Measurements from ENCODE around the gene POU4F3. TPM values are rescaled to one million over a fixed set of nuclear protein-coding genes. Genes with fewer than 3 reads are reported as not detected.

Gene POU4F3
- total and polyA plus RNA-seq, 8 donors = 0.12 TPM; not detected in 7

GRCh38 chr5:146368137-146368536 is 29.5 kb downstream of the POU4F3 start:
- no peaks in the 10 kb centered on the region for H3K36me3 ChIP-seq
- TF ChIP-seq EP300 (IDR thresholded peaks at IDR 0.05) (no peak), POLR2AphosphoS5 (IDR thresholded peaks at IDR 0.05) (no peak), POLR2A (IDR thresholded peaks at IDR 0.05) (no peak)
- 25 to 66% (median 59%) methylated on average over 1 to 2 of the region's 2 CpGs for WGBS, 5 donors
- H3K4me3 ChIP-seq = no peak overlapping the region
- H3K9me3 ChIP-seq = no peaks in the 10 kb centered on the region
- intact Hi-C loops (cut with DNase I; ENCODE audit: low total_unique reads) = no loop called here
- H3K4me1 ChIP-seq = no peaks in the 10 kb centered on the region
- H3K27me3 ChIP-seq = peaks cover 0 to 4% (median 0%) of the 10 kb centered on the region in 3 donors
- peak in 1 of 2 donors; percentile 5 for DNase-seq
- H3K27ac ChIP-seq = no peak overlapping the region

- no peak for DNase-seq
- no peaks in the 10 kb centered on the region for H3K4me1 ChIP-seq
- peaks cover 0 to 4% (median 0%) of the 10 kb centered on the region in 3 donors for H3K27me3 ChIP-seq
- 74 to 90% (median 87%) methylated on average over 3 of the region's 3 CpGs for WGBS, 5 donors
- no peaks in the 10 kb centered on the region for H3K36me3 ChIP-seq
- intact Hi-C loops (cut with DNase I; ENCODE audit: low total_unique reads) = no loop called here
- no peaks in the 10 kb centered on the region for H3K9me3 ChIP-seq
- no peak for TF ChIP-seq CTCF (IDR thresholded peaks at IDR 0.05)
- TF ChIP-seq POLR2AphosphoS5 (IDR thresholded peaks at IDR 0.05) = no peak
- TF ChIP-seq EP300 (IDR thresholded peaks at IDR 0.05) = no peak
- no peak for TF ChIP-seq POLR2A (IDR thresholded peaks at IDR 0.05)
- no peak overlapping the region for H3K27ac ChIP-seq
- H3K4me3 ChIP-seq = no peak overlapping the region
Measured at GRCh38 chr5:146369691-146370090, 31.1 kb downstream of the POU4F3 start.

GRCh38 chr5:146376821-146377220 is 38.2 kb downstream of the POU4F3 start:
- no peak overlapping the region for H3K4me3 ChIP-seq
- H3K9me3 ChIP-seq = peaks cover 0 to 5% (median 0%) of the 10 kb centered on the region in 4 donors
- no peaks in the 10 kb centered on the region for H3K4me1 ChIP-seq
- WGBS, 5 donors = 53 to 73% (median 71%) methylated on average over 2 of the region's 2 CpGs
- no peak for TF ChIP-seq POLR2AphosphoS5 (IDR thresholded peaks at IDR 0.05)
- TF ChIP-seq EP300 (IDR thresholded peaks at IDR 0.05) = no peak
- TF ChIP-seq POLR2A (IDR thresholded peaks at IDR 0.05) = no peak
- no peak for TF ChIP-seq CTCF (IDR thresholded peaks at IDR 0.05)
- no peak for DNase-seq
- H3K36me3 ChIP-seq = no peaks in the 10 kb centered on the region
- peaks cover 0 to 21% (median 6%) of the 10 kb centered on the region in 3 donors for H3K27me3 ChIP-seq
- no peak overlapping the region for H3K27ac ChIP-seq
- intact Hi-C loops (cut with DNase I; ENCODE audit: low total_unique reads) = no loop called here

- WGBS, 5 donors = 20 to 35% (median 24%) methylated on average over 16 to 25 of the region's 25 CpGs
- no peak overlapping the region for H3K4me3 ChIP-seq
- TF ChIP-seq POLR2A (IDR thresholded peaks at IDR 0.05) = no peak
- TF ChIP-seq EP300 (IDR thresholded peaks at IDR 0.05) = no peak
- no peak for TF ChIP-seq POLR2AphosphoS5 (IDR thresholded peaks at IDR 0.05)
- TF ChIP-seq CTCF (IDR thresholded peaks at IDR 0.05) = no peak
- no peaks in the 10 kb centered on the region for H3K4me1 ChIP-seq
- H3K27ac ChIP-seq = no peak overlapping the region
- no peaks in the 10 kb centered on the region for H3K36me3 ChIP-seq
- H3K27me3 ChIP-seq = peaks cover 0 to 21% (median 6%) of the 10 kb centered on the region in 3 donors
- no peak for DNase-seq
- peaks cover 0 to 5% (median 0%) of the 10 kb centered on the region in 4 donors for H3K9me3 ChIP-seq
- intact Hi-C loops (cut with DNase I; ENCODE audit: low total_unique reads) = no loop called here
Measured at GRCh38 chr5:146378986-146379385, 40.3 kb downstream of the POU4F3 start.

- TF ChIP-seq POLR2A (IDR thresholded peaks at IDR 0.05) = no peak
- intact Hi-C loops (cut with DNase I; ENCODE audit: low total_unique reads) = no loop called here
Measured at GRCh38 chr5:146380714-146381113, 42.1 kb downstream of the POU4F3 start.

More at GRCh38 chr5:146380714-146381113, 42.1 kb downstream of the POU4F3 start:
- H3K27ac ChIP-seq = no peak overlapping the region
- WGBS, 5 donors = 89 to 95% (median 92%) methylated on average over 2 of the region's 2 CpGs
- H3K27me3 ChIP-seq = peaks cover 0 to 21% (median 6%) of the 10 kb centered on the region in 3 donors
- H3K4me1 ChIP-seq = no peaks in the 10 kb centered on the region
- no peaks in the 10 kb centered on the region for H3K36me3 ChIP-seq
- DNase-seq = no peak
- H3K4me3 ChIP-seq = no peak overlapping the region
- peaks cover 0 to 5% (median 0%) of the 10 kb centered on the region in 4 donors for H3K9me3 ChIP-seq

All from stomach (tissue), 9 donors.